Measurements from ENCODE around the gene TPRN.
"Not testable (repeated sequence)": the region's sequence is repeated elsewhere in the genome, so short reads cannot be mapped to it uniquely, and the experiment has no call there.

TPRN gene

GRCh38 chr9:137200311-137201204 is at the start of gene TPRN:
TSS of gene TPRN (minus strand) at chr9:137200741. CDS start at chr9:137200711, 30 bp downstream.
- peak; percentile 96 to 98 for ATAC-seq

- no peak for ATAC-seq
Observed at GRCh38 chr9:137247916-137248175, 47.3 kb upstream of the TPRN start.

- no peak for ATAC-seq
Observed at GRCh38 chr9:137247135-137247915, 46.8 kb upstream of the TPRN start.

- no peak for ATAC-seq
Observed at GRCh38 chr9:137245450-137246421, 45.2 kb upstream of the TPRN start.

- no peak for ATAC-seq
Observed at GRCh38 chr9:137244486-137245449, 44.2 kb upstream of the TPRN start.

GRCh38 chr9:137243626-137244485 is 43.3 kb upstream of the TPRN start:
- no peak for ATAC-seq

GRCh38 chr9:137243266-137243625 is 42.7 kb upstream of the TPRN start:
- not testable (repeated sequence) for ATAC-seq

GRCh38 chr9:137242269-137243203 is 42.0 kb upstream of the TPRN start:
- no peak for ATAC-seq

GRCh38 chr9:137241490-137242268 is 41.1 kb upstream of the TPRN start:
- peak; percentile 17 to 21 for ATAC-seq

- ATAC-seq: peak; percentile 85 to 86
Observed at GRCh38 chr9:137240841-137241489, 40.4 kb upstream of the TPRN start, which contains the start of gene TUBB4B. TSS of gene TUBB4B (plus strand) at chr9:137241287. CDS start at chr9:137241361, 74 bp downstream.

- peak; percentile 21 to 31 for ATAC-seq
Observed at GRCh38 chr9:137240318-137240840, 39.8 kb upstream of the TPRN start.

GRCh38 chr9:137239541-137240200 is 39.1 kb upstream of the TPRN start:
- ATAC-seq: not testable (repeated sequence)

- no peak for ATAC-seq
Observed at GRCh38 chr9:137237759-137238726, 37.5 kb upstream of the TPRN start.

GRCh38 chr9:137236936-137237421 is 36.4 kb upstream of the TPRN start:
- no peak for ATAC-seq

GRCh38 chr9:137236238-137236935 is 35.8 kb upstream of the TPRN start:
- ATAC-seq: peak; percentile 25 to 27
